ENCODE measurements around the gene ZNF665. TPM values are rescaled to one million over a fixed set of nuclear protein-coding genes. Genes with fewer than 3 reads are reported as not detected.

ZNF665 gene
- total and polyA plus RNA-seq, 2 donors (not counting 1 experiment from before 2014, with no cell fraction given), result 12.8 to 16.3 TPM

- H3K9ac ChIP-seq (ENCODE audit: low read length), result no peak overlapping the region
- H2AFZ ChIP-seq (ENCODE audit: insufficient read depth, low read depth, low read length, poor library complexity, severe bottlenecking), result no peak overlapping the region
- no peak overlapping the region for H3K27ac ChIP-seq (ENCODE audit: low read length in 2 of 2)
- Mint-ChIP-seq H3K27ac (no peak overlapping the region), H3K27me3 (no peaks in the 10 kb centered on the region), H3K9me3 (ENCODE audit: insufficient read depth) (peaks cover 24% of the 10 kb centered on the region), H3K4me3 (no peak overlapping the region), H3K4me1 (no peaks in the 10 kb centered on the region)
- intact Hi-C loops (cut with micrococcal nuclease), result no loop called here
- DNase-seq, result no peak
- H3K9me3 ChIP-seq (ENCODE audit: control extremely low read depth in 1 of 3, control insufficient read depth in 2 of 3, insufficient read depth in 1 of 3, low read length in 2 of 3), result peaks cover 14 to 56% (median 40%) of the 10 kb centered on the region in 3 donors
- no peak for TF ChIP-seq EZH2 (IDR thresholded peaks at IDR 0.05; ENCODE audit: borderline replicate concordance, insufficient read depth, low read depth, low read length, poor library complexity, severe bottlenecking)
- no peak for TF ChIP-seq CTCF (IDR thresholded peaks at IDR 0.05)
- no peaks in the 10 kb centered on the region for H3K4me1 ChIP-seq (ENCODE audit: control insufficient read depth in 2 of 2, insufficient read depth in 2 of 2, low read length in 2 of 2)
- CTCF ChIA-PET, result no interaction called here
- no peak for ATAC-seq (ENCODE audit: low read depth)
- no peak overlapping the region for H3K4me2 ChIP-seq (replicated peaks; ENCODE audit: low read depth, low read length, poor library complexity, severe bottlenecking)
- POLR2A ChIA-PET, result no interaction called here
- H3K4me3 ChIP-seq (ENCODE audit: control extremely low read depth in 1 of 5, extremely low read depth in 1 of 5, insufficient read depth in 1 of 5, low read depth in 2 of 5, low read length in 4 of 5), result no peak overlapping the region
- no peaks in the 10 kb centered on the region for H4K20me1 ChIP-seq (ENCODE audit: control insufficient read depth, insufficient read depth, low read length, poor library complexity, severe bottlenecking)
- H3K36me3 ChIP-seq (replicated peaks in 1 of 2; ENCODE audit: control extremely low read depth in 1 of 2, control insufficient read depth in 1 of 2, extremely low read depth in 1 of 2, insufficient read depth in 2 of 2, low read length in 1 of 2), result peaks cover 0 to 6% of the 10 kb centered on the region in 2 experiments
- WGBS (ENCODE audit: insufficient coverage), result 100% methylated on average over 1 of the region's 3 CpGs
- H3K27me3 ChIP-seq (replicated peaks in 1 of 4; ENCODE audit: control extremely low read depth in 1 of 4, control insufficient read depth in 3 of 4, insufficient read depth in 4 of 4, low read length in 3 of 4), result no peaks in the 10 kb centered on the region
- no peaks in the 10 kb centered on the region for H3K79me2 ChIP-seq (ENCODE audit: control insufficient read depth, insufficient read depth, low read length)
Measured at GRCh38 chr19:53165691-53166091, 27.5 kb downstream of the ZNF665 start.

- ATAC-seq (ENCODE audit: low read depth) (no peak), DNase-seq (no peak)
- Histone ChIP-seq H3K79me2 (ENCODE audit: control insufficient read depth, insufficient read depth, low read length) (peaks cover 14% of the 10 kb centered on the region), H3K4me1 (ENCODE audit: control insufficient read depth in 2 of 2, insufficient read depth in 2 of 2, low read length in 2 of 2) (peaks cover 13 to 17% of the 10 kb centered on the region in 2 donors), H3K27me3 (replicated peaks in 1 of 4; ENCODE audit: control extremely low read depth in 1 of 4, control insufficient read depth in 3 of 4, insufficient read depth in 4 of 4, low read length in 3 of 4) (no peaks in the 10 kb centered on the region), H3K27ac (ENCODE audit: low read length in 2 of 2) (no peak overlapping the region), H3K9me3 (ENCODE audit: control extremely low read depth in 1 of 3, control insufficient read depth in 2 of 3, insufficient read depth in 1 of 3, low read length in 2 of 3) (peaks cover 6 to 48% (median 39%) of the 10 kb centered on the region in 3 donors), H3K4me2 (replicated peaks; ENCODE audit: low read depth, low read length, poor library complexity, severe bottlenecking) (no peak overlapping the region), H2AFZ (ENCODE audit: insufficient read depth, low read depth, low read length, poor library complexity, severe bottlenecking) (no peak overlapping the region), H3K9ac (ENCODE audit: low read length) (no peak overlapping the region), H3K36me3 (replicated peaks in 1 of 2; ENCODE audit: control extremely low read depth in 1 of 2, control insufficient read depth in 1 of 2, extremely low read depth in 1 of 2, insufficient read depth in 2 of 2, low read length in 1 of 2) (peaks cover 0 to 8% of the 10 kb centered on the region in 2 experiments), H3K4me3 (ENCODE audit: control extremely low read depth in 1 of 5, extremely low read depth in 1 of 5, insufficient read depth in 1 of 5, low read depth in 2 of 5, low read length in 4 of 5) (no peak overlapping the region), H4K20me1 (ENCODE audit: control insufficient read depth, insufficient read depth, low read length, poor library complexity, severe bottlenecking) (no peaks in the 10 kb centered on the region)
- 56% methylated on average over 3 of the region's 3 CpGs for WGBS (ENCODE audit: insufficient coverage)
- Mint-ChIP-seq H3K9me3 (ENCODE audit: insufficient read depth) (peaks cover 23% of the 10 kb centered on the region), H3K4me3 (peak overlapping the region; percentile 15), H3K27me3 (no peaks in the 10 kb centered on the region), H3K27ac (no peak overlapping the region), H3K4me1 (peaks cover 22% of the 10 kb centered on the region)
- intact Hi-C loops (cut with micrococcal nuclease), result no loop called here
- ChIA-PET POLR2A (no interaction called here), CTCF (no interaction called here)
- no peak for TF ChIP-seq CTCF (IDR thresholded peaks at IDR 0.05)
Measured at GRCh38 chr19:53161123-53161522, 32.0 kb downstream of the ZNF665 start.

Measured in B cell (primary cell).